ENCODE results near the gene PSRC1.

GRCh38 chr1:109282497-109282951 lies 421 bp downstream of the PSRC1 start:
- TF ChIP-seq, protein P1, sequence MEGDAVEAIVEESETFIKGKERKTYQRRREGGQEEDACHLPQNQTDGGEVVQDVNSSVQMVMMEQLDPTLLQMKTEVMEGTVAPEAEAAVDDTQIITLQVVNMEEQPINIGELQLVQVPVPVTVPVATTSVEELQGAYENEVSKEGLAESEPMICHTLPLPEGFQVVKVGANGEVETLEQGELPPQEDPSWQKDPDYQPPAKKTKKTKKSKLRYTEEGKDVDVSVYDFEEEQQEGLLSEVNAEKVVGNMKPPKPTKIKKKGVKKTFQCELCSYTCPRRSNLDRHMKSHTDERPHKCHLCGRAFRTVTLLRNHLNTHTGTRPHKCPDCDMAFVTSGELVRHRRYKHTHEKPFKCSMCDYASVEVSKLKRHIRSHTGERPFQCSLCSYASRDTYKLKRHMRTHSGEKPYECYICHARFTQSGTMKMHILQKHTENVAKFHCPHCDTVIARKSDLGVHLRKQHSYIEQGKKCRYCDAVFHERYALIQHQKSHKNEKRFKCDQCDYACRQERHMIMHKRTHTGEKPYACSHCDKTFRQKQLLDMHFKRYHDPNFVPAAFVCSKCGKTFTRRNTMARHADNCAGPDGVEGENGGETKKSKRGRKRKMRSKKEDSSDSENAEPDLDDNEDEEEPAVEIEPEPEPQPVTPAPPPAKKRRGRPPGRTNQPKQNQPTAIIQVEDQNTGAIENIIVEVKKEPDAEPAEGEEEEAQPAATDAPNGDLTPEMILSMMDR (IDR thresholded peaks at IDR 0.05; ENCODE audit: low read depth, low read length): no peak
- no peak for TF ChIP-seq EZH2phosphoT487 (IDR thresholded peaks at IDR 0.05; ENCODE audit: low read depth)
